ENCODE results near the gene NFKB1.
"Not testable (repeated sequence)": the region's sequence is repeated elsewhere in the genome, so short reads cannot be mapped to it uniquely, and the experiment has no call there.

NFKB1 gene

DNA sequence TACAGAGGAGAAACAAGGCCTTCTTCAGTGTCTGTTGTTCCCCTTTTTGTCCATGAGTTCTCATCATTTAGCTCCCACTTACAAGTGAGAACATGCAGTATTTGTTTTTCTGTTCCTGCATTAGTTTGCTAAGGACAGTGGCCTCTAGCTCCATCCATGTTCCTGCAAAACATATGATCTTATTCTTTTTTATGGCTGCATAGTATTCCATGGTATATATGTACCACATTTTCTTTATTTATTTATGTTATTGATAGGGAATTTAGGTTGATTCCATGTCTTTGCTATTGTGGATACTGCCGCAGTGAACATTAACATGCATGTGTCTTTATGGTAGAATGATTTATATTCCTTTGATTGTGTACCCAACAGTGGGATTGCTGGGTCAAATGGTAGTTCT lies 69.1 kb downstream of the NFKB1 start:
- not testable (repeated sequence) for H3K4me1 ChIP-seq (ENCODE audit: control insufficient read depth, low read depth, low read length); H3K4me3 ChIP-seq (ENCODE audit: low read length); H3K79me2 ChIP-seq (ENCODE audit: control insufficient read depth, insufficient read depth, low read length); H2BK120ac ChIP-seq (ENCODE audit: low read depth, low read length); H3K27ac ChIP-seq (ENCODE audit: low read depth, low read length); DNase-seq; H4K5ac ChIP-seq (ENCODE audit: low read length); H2BK15ac ChIP-seq (replicated peaks; ENCODE audit: low read depth); H3K9ac ChIP-seq (ENCODE audit: low read length); H3K4ac ChIP-seq (ENCODE audit: low read depth, low read length); H3K18ac ChIP-seq (ENCODE audit: low read length); H3K27me3 ChIP-seq (ENCODE audit: insufficient read depth, low read length, poor library complexity); H2AK5ac ChIP-seq (ENCODE audit: low read length); H3K36me3 ChIP-seq (ENCODE audit: control insufficient read depth, insufficient read depth, low read length); H3K23ac ChIP-seq (ENCODE audit: low read length); H3K56ac ChIP-seq (ENCODE audit: low read length); H3K4me2 ChIP-seq (ENCODE audit: low read length); H3K79me1 ChIP-seq (ENCODE audit: low read length); H4K8ac ChIP-seq (ENCODE audit: low read depth, low read length); H2BK5ac ChIP-seq (ENCODE audit: low read length)
- no CpG with 5 or more reads among the region's 1 CpG for WGBS (ENCODE audit: extremely low coverage, insufficient coverage, low lambda C conversion rate)

DNA sequence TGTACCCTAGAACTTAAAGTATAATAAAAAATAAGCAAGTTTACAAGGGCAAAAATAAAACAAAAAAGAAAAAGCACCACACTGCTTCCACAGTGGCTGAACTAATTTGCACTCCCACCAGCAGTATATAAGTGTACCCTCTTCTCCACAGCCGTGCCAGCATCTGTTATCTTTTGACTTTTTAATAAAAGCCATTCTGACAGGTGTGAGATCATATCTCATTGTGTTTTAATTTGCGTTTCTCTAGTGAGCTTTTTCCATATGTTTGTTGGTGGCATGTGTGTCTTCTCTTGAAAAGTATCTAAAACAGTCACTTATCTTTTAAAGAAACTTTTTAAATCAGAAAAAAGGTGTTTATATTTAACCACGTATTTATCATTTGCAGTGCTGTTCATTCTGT lies 71.3 kb downstream of the NFKB1 start:
- Histone ChIP-seq H3K27ac (ENCODE audit: low read depth, low read length) (no peak overlapping the region), H3K9ac (ENCODE audit: low read length) (no peak overlapping the region), H2AK5ac (ENCODE audit: low read length) (no peak overlapping the region), H2BK15ac (replicated peaks; ENCODE audit: low read depth) (no peak overlapping the region), H3K36me3 (ENCODE audit: control insufficient read depth, insufficient read depth, low read length) (no peaks in the 10 kb centered on the region), H3K4me3 (ENCODE audit: low read length) (no peak overlapping the region), H2BK5ac (ENCODE audit: low read length) (no peak overlapping the region), H3K4ac (ENCODE audit: low read depth, low read length) (no peak overlapping the region), H3K27me3 (ENCODE audit: insufficient read depth, low read length, poor library complexity) (no peaks in the 10 kb centered on the region), H3K4me2 (ENCODE audit: low read length) (no peak overlapping the region), H4K5ac (ENCODE audit: low read length) (no peak overlapping the region), H3K79me2 (ENCODE audit: control insufficient read depth, insufficient read depth, low read length) (no peaks in the 10 kb centered on the region), H3K23ac (ENCODE audit: low read length) (no peak overlapping the region), H4K8ac (ENCODE audit: low read depth, low read length) (no peak overlapping the region), H2BK120ac (ENCODE audit: low read depth, low read length) (no peak overlapping the region), H3K18ac (ENCODE audit: low read length) (no peak overlapping the region), H3K79me1 (ENCODE audit: low read length) (no peaks in the 10 kb centered on the region), H3K4me1 (ENCODE audit: control insufficient read depth, low read depth, low read length) (peaks cover 4% of the 10 kb centered on the region), H3K56ac (ENCODE audit: low read length) (no peak overlapping the region)
- DNase-seq: no peak
- no CpG with 5 or more reads among the region's 3 CpGs for WGBS (ENCODE audit: extremely low coverage, insufficient coverage, low lambda C conversion rate)

DNA sequence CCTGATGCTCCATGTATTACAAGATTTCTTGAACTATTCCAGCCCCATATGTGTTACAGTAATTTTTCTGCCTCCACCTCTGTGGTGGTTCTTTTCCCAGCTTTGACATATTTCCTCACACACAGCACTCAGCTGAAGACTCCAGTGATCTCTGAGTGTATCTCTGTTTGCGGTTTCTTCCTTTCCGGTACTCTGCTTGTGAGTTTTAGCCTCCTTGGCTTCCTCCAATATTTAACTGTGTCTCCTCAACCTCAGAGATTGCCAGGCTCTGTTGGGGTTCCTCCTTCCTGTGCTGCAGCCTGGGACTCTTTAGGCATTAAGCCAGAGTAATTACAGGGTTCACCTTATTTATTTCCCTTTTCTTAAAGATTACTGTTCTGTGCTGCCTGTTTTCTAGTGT lies 73.2 kb downstream of the NFKB1 start:
- no peak overlapping the region for H2AK5ac ChIP-seq (ENCODE audit: low read length)
- H3K4me1 ChIP-seq (ENCODE audit: control insufficient read depth, low read depth, low read length): peaks cover 7% of the 10 kb centered on the region
- H3K56ac ChIP-seq (ENCODE audit: low read length): no peak overlapping the region
- H3K4me2 ChIP-seq (ENCODE audit: low read length): no peak overlapping the region
- no peak overlapping the region for H3K18ac ChIP-seq (ENCODE audit: low read length)
- H3K79me2 ChIP-seq (ENCODE audit: control insufficient read depth, insufficient read depth, low read length): no peaks in the 10 kb centered on the region
- H3K27ac ChIP-seq (ENCODE audit: low read depth, low read length): no peak overlapping the region
- no peak overlapping the region for H3K9ac ChIP-seq (ENCODE audit: low read length)
- DNase-seq: no peak
- no peak overlapping the region for H2BK120ac ChIP-seq (ENCODE audit: low read depth, low read length)
- H3K36me3 ChIP-seq (ENCODE audit: control insufficient read depth, insufficient read depth, low read length): no peaks in the 10 kb centered on the region
- H3K4me3 ChIP-seq (ENCODE audit: low read length): no peak overlapping the region
- no peak overlapping the region for H2BK5ac ChIP-seq (ENCODE audit: low read length)
- no peak overlapping the region for H2BK15ac ChIP-seq (replicated peaks; ENCODE audit: low read depth)
- no peak overlapping the region for H4K8ac ChIP-seq (ENCODE audit: low read depth, low read length)
- no peak overlapping the region for H4K5ac ChIP-seq (ENCODE audit: low read length)
- H3K27me3 ChIP-seq (ENCODE audit: insufficient read depth, low read length, poor library complexity): no peaks in the 10 kb centered on the region
- H3K4ac ChIP-seq (ENCODE audit: low read depth, low read length): no peak overlapping the region
- no peak overlapping the region for H3K23ac ChIP-seq (ENCODE audit: low read length)
- WGBS (ENCODE audit: extremely low coverage, insufficient coverage, low lambda C conversion rate): no CpG with 5 or more reads among the region's 2 CpGs
- no peaks in the 10 kb centered on the region for H3K79me1 ChIP-seq (ENCODE audit: low read length)

DNA sequence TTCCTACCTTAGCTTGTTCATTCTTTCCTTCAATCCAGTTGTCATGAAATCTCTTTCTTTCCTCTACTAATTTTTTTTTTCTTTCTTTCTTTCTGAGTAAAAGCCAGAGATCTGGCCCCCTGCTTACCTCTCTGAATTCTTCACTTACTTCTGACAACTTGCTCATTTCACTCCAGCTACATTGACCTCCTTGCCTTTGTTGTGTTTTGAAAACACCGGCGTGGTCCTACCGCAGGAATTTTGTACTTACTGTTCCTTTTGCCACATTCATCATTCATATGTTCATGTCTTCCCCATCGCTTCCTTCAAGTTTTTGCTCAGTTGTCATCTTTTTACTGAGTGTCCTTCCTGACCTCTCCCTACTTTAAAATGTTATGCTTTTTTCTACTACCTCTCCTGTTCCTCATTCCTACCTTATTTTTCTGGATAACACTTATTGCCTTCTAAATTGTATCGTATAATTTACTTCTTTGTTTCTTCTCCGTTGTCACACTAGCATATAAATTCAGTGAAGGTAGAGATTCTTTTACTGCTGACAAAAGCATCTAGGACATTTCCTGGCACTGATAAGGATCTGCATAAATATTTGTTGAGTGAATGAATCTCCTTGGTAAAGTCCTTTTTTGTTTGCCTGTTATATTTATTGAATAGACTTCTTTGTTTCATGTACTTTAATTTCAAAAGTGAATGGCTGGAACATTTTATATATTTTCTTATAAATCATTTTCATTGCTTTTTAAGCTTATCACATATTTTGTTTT lies 74.4 kb downstream of the NFKB1 start:
- peak overlapping the region; percentile 70 for H3K27ac ChIP-seq (ENCODE audit: low read depth, low read length)
- no peak overlapping the region for H2AK5ac ChIP-seq (ENCODE audit: low read length)
- H3K4me2 ChIP-seq (ENCODE audit: low read length): no peak overlapping the region
- H2BK5ac ChIP-seq (ENCODE audit: low read length): no peak overlapping the region
- no peaks in the 10 kb centered on the region for H3K79me1 ChIP-seq (ENCODE audit: low read length)
- no peak overlapping the region for H2BK120ac ChIP-seq (ENCODE audit: low read depth, low read length)
- no peak overlapping the region for H4K5ac ChIP-seq (ENCODE audit: low read length)
- peaks cover 7% of the 10 kb centered on the region for H3K4me1 ChIP-seq (ENCODE audit: control insufficient read depth, low read depth, low read length)
- H3K9ac ChIP-seq (ENCODE audit: low read length): no peak overlapping the region
- H3K56ac ChIP-seq (ENCODE audit: low read length): peak overlapping the region; percentile 25
- no peak overlapping the region for H3K4me3 ChIP-seq (ENCODE audit: low read length)
- H3K4ac ChIP-seq (ENCODE audit: low read depth, low read length): no peak overlapping the region
- no CpG with 5 or more reads among the region's 6 CpGs for WGBS (ENCODE audit: extremely low coverage, insufficient coverage, low lambda C conversion rate)
- no peaks in the 10 kb centered on the region for H3K79me2 ChIP-seq (ENCODE audit: control insufficient read depth, insufficient read depth, low read length)
- peak; percentile 53 for DNase-seq
- no peak overlapping the region for H3K18ac ChIP-seq (ENCODE audit: low read length)
- H2BK15ac ChIP-seq (replicated peaks; ENCODE audit: low read depth): no peak overlapping the region
- no peak overlapping the region for H4K8ac ChIP-seq (ENCODE audit: low read depth, low read length)
- H3K23ac ChIP-seq (ENCODE audit: low read length): no peak overlapping the region
- no peaks in the 10 kb centered on the region for H3K27me3 ChIP-seq (ENCODE audit: insufficient read depth, low read length, poor library complexity)
- H3K36me3 ChIP-seq (ENCODE audit: control insufficient read depth, insufficient read depth, low read length): no peaks in the 10 kb centered on the region

DNA sequence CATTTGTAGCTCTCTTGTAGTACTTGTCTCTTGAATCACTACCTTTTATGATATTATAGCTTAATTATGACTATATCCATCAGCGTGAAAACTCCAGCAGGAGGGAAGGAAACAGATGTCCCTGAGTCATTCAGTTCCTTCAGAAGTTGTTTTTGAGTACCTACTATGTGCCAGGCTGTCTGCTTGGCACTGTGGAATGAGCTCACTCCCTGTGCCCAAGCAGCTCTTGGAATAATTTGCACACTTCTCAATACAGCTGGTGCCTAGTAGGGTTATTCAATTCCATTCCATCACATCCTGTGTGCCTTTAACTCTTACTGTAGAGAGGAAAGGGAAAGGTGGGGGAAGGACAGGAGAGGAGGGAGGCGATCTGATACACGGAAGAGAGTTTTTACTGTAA lies 77.1 kb downstream of the NFKB1 start:
- no peak overlapping the region for H3K27ac ChIP-seq (ENCODE audit: low read depth, low read length)
- no peak overlapping the region for H3K4me3 ChIP-seq (ENCODE audit: low read length)
- peaks cover 7% of the 10 kb centered on the region for H3K4me1 ChIP-seq (ENCODE audit: control insufficient read depth, low read depth, low read length)
- H2BK15ac ChIP-seq (replicated peaks; ENCODE audit: low read depth): no peak overlapping the region
- H2BK5ac ChIP-seq (ENCODE audit: low read length): no peak overlapping the region
- H3K27me3 ChIP-seq (ENCODE audit: insufficient read depth, low read length, poor library complexity): no peaks in the 10 kb centered on the region
- no peak overlapping the region for H4K8ac ChIP-seq (ENCODE audit: low read depth, low read length)
- H3K23ac ChIP-seq (ENCODE audit: low read length): no peak overlapping the region
- DNase-seq: no peak
- no CpG with 5 or more reads among the region's 3 CpGs for WGBS (ENCODE audit: extremely low coverage, insufficient coverage, low lambda C conversion rate)
- H3K4ac ChIP-seq (ENCODE audit: low read depth, low read length): no peak overlapping the region
- H2AK5ac ChIP-seq (ENCODE audit: low read length): no peak overlapping the region
- no peak overlapping the region for H4K5ac ChIP-seq (ENCODE audit: low read length)
- H3K4me2 ChIP-seq (ENCODE audit: low read length): no peak overlapping the region
- H3K56ac ChIP-seq (ENCODE audit: low read length): no peak overlapping the region
- H3K36me3 ChIP-seq (ENCODE audit: control insufficient read depth, insufficient read depth, low read length): no peaks in the 10 kb centered on the region
- H3K79me1 ChIP-seq (ENCODE audit: low read length): no peaks in the 10 kb centered on the region
- no peak overlapping the region for H2BK120ac ChIP-seq (ENCODE audit: low read depth, low read length)
- H3K18ac ChIP-seq (ENCODE audit: low read length): no peak overlapping the region
- no peaks in the 10 kb centered on the region for H3K79me2 ChIP-seq (ENCODE audit: control insufficient read depth, insufficient read depth, low read length)
- no peak overlapping the region for H3K9ac ChIP-seq (ENCODE audit: low read length)

DNA sequence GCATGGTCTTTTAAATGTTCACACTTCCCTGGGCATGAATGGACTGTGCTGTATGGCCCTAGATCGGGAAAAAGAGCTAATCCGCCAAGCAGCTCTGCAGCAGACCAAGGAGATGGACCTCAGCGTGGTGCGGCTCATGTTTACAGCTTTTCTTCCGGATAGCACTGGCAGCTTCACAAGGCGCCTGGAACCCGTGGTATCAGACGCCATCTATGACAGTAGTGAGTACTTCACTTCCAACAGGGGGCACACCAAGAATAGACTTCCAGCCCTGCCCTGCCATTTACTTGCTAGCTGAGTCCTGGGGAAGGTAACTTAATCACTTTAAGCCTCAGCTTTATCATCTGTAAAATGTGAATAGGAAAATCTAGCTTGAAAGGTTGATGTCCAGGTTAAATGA lies 77.7 kb downstream of the NFKB1 start:
- Histone ChIP-seq H4K8ac (ENCODE audit: low read depth, low read length) (no peak overlapping the region), H2AK5ac (ENCODE audit: low read length) (no peak overlapping the region), H4K5ac (ENCODE audit: low read length) (no peak overlapping the region), H3K4me1 (ENCODE audit: control insufficient read depth, low read depth, low read length) (peaks cover 7% of the 10 kb centered on the region), H3K4ac (ENCODE audit: low read depth, low read length) (no peak overlapping the region), H3K23ac (ENCODE audit: low read length) (no peak overlapping the region), H3K27me3 (ENCODE audit: insufficient read depth, low read length, poor library complexity) (no peaks in the 10 kb centered on the region), H3K79me2 (ENCODE audit: control insufficient read depth, insufficient read depth, low read length) (no peaks in the 10 kb centered on the region), H3K79me1 (ENCODE audit: low read length) (no peaks in the 10 kb centered on the region), H3K9ac (ENCODE audit: low read length) (no peak overlapping the region), H3K27ac (ENCODE audit: low read depth, low read length) (no peak overlapping the region), H2BK120ac (ENCODE audit: low read depth, low read length) (no peak overlapping the region), H3K4me2 (ENCODE audit: low read length) (no peak overlapping the region), H3K36me3 (ENCODE audit: control insufficient read depth, insufficient read depth, low read length) (no peaks in the 10 kb centered on the region), H2BK15ac (replicated peaks; ENCODE audit: low read depth) (no peak overlapping the region), H3K4me3 (ENCODE audit: low read length) (no peak overlapping the region), H2BK5ac (ENCODE audit: low read length) (no peak overlapping the region), H3K18ac (ENCODE audit: low read length) (no peak overlapping the region), H3K56ac (ENCODE audit: low read length) (peak overlapping the region; percentile 66)
- peak; percentile 95 for DNase-seq
- no CpG with 5 or more reads among the region's 8 CpGs for WGBS (ENCODE audit: extremely low coverage, insufficient coverage, low lambda C conversion rate)

Measured in mesendoderm (in vitro differentiated cells).